HG02885 (cell line): Measurements from ENCODE around the gene PTPRO.

ENCODE experiments used
- ATAC-seq: cut with Tn5 transposase; IDR thresholded peaks from one replicate; pipeline ENCODE4 v1.9.1; 2021; ENCODE audit warnings: mild to moderate bottlenecking; ENCODE audit not compliant: unreplicated experiment, poor library complexity

PTPRO gene

GRCh38 chr12:15515010-15515409 is 192.7 kb downstream of the PTPRO start:
- ATAC-seq, result no peak

DNA sequence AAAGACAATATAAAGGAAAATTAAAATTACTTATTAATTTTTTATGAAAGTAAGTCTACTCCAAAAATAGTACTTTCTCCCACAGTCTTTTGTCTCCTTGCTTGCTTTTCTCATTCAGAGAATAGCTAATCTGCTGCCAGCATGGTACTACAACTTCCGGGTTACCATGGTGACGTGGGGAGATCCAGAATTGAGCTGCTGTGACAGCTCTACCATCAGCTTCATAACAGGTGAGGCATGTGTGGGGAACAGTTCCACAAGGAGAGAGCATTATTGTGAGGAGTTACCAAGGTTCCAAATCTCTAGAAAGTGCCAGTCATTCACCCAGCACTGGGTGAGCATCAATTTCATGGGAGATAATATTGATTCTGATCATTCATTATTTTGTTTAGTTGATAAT is 197.8 kb downstream of the PTPRO start:
- no peak for ATAC-seq

DNA sequence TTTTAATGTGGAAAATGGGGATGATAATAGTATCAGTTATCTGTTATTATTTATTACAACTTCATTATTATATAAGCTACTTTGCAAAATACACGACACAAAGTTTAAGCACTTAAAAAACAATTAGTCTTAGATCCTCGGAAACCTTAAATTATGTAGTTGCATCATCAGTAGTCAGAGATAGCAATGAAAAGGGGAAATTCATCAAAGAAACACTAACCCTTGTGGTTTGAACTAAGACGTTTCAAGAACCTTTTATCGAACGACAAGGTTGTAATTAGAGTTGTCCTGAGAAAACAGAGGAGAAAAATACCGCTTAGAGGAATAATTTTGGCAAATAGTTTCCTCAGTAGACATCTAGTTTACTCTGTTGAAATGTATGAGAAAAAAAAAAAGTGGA is 198.5 kb downstream of the PTPRO start:
- no peak for ATAC-seq

DNA sequence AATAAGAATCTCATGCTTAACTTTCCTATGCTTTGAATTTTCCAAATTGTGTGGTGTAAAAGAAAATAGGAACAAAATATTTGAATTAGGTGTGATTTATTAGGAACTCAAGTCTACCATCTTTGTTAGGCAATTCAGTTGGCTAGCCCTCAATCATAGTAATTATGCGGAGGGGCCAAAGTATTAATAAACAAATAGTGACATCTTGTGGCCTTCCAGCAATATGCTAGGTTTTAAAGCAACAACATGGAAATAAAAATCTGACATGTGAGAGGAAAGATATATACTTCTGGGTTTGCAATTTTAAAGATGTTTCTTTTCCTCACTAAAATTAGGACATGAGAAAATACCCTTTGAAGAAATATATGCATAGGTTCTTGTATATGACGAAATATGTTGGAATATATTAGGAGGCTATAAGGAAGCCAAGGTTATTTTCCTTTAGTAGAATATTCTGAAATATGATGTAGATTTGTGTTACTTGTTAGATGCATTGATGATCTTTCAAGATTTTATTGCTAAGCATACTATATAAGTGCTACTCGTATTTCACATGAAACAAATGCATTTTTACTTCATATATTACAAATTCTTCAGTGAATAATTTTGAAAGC is 200.4 kb downstream of the PTPRO start:
- ATAC-seq, result peak; percentile 38

DNA sequence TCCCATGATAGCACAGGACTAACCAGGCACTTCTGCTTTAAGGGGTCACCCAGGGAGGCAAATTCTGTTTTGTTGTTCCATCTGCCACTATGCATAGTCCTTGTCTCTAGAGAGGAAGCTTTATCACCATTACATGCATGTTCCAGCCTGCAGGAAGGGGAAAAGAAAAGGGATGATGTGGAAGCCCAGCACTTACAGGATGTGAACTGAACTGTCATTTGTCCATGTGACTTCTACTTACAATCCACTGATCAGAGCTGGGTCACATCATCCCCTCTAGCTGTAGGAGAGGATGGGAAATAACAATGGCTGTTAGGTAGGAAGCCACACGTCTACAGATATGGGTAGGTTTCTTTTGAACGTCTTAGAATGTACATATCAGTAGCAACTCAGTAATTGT is 203.1 kb downstream of the PTPRO start:
- ATAC-seq, result no peak

DNA sequence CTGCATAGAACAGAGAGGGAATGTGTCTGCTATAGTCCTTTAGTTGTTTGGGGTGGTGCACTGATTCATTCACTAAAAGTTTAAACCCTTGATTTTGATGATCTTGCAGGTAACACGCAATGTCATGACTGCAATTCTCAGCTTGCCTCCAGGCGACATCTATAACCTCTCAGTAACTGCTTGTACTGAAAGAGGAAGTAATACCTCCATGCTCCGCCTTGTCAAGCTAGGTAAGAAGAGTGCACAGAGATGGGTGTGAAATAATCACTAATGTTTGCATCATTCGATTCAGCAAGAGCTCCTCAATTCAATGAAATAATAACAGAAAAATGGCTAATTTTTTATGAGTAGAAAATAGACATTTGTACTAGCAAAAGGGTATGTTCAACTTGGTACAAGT is 203.7 kb downstream of the PTPRO start:
- ATAC-seq, result peak; percentile 100

GRCh38 chr12:15527201-15528080 is 205.1 kb downstream of the PTPRO start:
- no peak for ATAC-seq

- no peak for ATAC-seq
Observed at GRCh38 chr12:15528666-15529065, 206.4 kb downstream of the PTPRO start.

DNA sequence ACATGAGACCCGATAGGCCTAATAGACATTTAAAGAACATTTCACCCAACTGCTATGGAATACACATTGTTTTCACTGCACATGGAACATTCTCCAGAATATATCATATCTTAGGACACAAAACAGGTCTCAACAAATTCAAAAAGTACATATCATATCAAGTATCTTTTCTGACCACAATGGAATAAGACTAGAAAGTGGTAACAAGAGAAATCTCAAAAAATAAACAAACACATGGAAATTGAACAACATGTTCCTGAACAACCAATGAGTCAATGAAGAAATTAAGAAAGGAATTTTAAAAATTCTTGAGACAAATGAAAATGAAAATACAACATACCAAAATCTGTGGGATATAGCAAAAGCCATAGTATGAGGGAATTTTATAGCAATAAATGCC is 208.1 kb downstream of the PTPRO start:
- no peak for ATAC-seq

- ATAC-seq, result peak; percentile 79
Observed at GRCh38 chr12:15532364-15532977, 210.2 kb downstream of the PTPRO start.

GRCh38 chr12:15534322-15534721 is 212.0 kb downstream of the PTPRO start:
- ATAC-seq, result peak; percentile 95

DNA sequence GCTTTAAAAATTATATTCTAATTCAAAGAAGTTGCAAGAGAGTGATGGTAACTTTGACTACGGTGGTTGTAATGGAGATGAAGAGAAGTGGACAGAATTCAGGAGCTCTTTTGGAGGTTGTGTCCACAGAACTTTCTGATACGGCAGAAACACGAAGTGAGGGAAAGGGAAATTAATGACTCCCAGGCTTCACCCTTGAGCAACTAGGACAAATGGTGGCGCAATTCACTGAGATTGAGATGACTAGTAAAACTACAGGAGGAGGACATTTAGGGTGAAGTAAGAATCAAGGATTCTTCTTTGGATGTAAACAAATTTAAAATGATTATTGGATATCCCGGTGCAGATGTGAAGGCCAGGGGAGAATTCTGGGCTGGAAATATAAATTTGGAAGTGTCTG is 212.6 kb downstream of the PTPRO start:
- ATAC-seq, result no peak

DNA sequence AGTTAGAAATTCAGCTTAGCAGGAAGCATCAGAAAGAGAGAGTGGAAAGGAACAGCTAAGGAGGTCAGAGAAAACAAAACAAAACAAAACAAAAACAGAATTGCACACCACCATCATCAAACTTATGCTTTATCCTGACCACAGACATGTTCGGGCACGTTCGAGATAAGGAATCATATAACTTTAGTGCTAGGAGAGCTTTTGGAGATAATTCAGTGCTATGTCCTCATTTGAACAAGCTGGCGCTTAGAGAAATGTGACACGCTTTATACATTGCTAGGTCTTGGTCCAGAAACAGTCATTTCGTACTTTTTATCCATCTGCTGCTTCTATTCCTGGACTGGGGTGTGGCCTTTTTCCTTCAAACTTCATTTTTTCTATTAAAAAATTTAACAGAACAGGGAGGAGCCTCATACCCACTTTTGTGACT is 213.1 kb downstream of the PTPRO start:
- ATAC-seq, result no peak

DNA sequence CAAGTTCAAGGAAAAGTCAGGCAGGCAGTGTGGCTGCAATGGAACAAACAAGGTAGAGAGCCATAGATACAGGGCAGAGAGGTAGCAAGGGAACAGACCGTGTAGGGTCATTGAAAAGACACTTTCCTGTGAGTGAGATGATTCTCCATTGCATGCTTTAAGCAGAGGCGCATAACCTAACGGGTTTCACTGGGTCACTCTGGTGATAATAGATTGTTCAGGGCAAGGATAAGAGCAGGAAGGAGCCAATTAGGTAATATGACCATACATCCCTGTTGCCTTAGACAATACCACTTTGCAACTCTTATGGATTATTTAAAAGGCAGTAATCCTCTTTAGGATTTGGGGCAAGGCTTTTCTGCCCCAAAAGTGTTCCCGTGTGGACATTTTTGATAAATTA is 214.1 kb downstream of the PTPRO start:
- no peak for ATAC-seq

- ATAC-seq, result no peak
Observed at GRCh38 chr12:15538881-15539280, 216.6 kb downstream of the PTPRO start.

DNA sequence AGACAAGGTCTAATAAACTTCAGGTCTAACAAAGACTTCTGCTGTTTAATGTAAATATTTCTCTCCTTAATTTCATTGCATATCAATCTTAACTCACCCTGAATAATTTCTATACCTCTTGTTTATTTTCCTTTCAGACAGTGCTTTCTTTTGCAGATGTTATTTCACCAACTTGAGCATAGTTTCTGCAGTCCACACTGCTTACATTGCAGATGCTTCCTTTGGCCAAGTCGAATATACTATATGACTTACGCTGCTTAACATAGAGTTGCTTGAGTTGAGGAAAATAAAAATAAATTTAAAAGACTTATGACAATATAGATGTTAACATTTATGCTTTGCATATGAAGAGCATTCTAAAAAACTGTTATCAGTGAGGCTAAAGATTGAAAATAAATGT is 217.7 kb downstream of the PTPRO start:
- ATAC-seq, result no peak

DNA sequence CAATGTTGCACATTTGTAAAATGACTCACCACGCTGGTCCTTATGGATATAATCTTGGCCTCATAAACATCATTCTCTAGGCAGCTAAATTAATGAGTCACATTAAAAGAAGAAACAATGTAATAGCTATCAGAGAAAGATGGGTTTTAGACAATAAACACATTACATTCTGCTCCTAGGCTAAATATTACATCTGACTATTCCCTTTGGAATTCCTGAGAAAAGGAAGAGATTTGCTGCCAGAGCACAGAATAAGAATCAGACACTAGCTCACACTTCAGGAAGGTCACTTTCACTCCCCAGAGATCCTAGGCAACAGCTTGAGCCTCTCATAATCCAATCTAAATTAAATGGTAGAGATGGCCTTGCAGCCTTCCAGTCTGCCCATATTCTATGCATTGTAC is 218.2 kb downstream of the PTPRO start:
- ATAC-seq, result no peak

DNA sequence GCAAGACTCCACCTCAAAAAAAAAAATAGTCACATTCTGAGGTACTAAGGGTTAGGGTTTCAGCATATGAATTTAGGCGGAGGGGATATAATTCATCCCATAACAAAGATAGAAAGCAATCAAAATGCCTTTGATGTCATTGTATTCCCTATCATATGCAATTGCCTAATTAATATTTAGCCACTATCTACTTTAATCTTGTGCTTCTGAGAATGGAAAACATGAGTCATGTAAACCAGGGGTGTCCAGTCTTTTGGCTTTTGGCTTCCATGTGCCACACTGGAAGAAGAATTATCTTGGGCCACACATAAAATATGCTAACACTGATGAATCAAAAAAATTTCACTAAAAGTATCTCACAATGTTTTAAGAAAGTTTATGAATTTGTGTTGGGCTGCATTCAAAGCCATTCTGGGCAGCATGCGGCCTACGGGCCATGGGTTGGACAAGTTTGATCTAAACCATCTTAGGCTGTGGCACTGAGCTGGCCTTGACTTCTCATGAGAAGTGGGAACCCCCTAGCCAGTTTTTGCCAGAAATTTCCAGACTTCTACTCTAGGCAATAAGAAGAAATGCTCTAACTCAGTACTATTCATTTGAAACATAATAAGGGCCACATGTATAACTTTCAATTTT is 219.8 kb downstream of the PTPRO start:
- no peak for ATAC-seq

DNA sequence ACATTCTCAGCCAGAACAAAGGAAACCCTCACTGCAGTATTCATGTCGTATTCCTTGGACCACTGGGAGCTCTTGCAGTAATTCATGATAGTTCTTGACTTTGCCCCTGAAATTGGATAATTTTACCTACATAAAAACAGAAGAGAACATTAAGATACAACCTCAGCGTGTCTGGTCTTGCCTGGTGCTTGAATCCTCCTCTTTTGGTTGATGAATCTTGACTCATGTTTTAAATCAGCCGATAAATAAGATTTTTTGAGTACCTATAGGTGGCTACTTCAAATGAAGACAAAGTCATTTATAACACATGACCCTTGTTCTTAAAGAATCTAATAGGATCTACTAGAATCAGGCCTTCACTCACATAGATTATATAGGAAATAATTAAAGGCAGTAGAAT is 221.0 kb downstream of the PTPRO start:
- no peak for ATAC-seq

DNA sequence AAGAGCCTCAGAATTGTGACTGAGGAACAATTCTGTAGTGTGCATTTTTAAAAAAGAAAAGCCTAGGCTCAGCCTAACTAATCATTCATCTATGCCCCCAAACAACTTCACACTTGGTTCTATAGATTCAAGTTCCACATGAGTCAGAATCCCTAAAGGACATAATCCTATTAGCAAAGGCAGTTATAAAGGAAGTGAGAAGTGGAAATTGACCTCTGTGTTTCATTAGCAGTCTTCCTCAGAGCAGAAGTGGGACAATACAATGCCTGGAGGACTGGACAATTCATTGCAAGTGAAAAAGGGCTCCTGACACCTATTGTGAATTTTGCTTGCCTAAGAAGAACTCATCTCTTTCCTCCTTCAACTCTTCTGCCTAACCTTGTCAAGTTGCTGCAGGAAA is 222.3 kb downstream of the PTPRO start:
- ATAC-seq, result no peak

DNA sequence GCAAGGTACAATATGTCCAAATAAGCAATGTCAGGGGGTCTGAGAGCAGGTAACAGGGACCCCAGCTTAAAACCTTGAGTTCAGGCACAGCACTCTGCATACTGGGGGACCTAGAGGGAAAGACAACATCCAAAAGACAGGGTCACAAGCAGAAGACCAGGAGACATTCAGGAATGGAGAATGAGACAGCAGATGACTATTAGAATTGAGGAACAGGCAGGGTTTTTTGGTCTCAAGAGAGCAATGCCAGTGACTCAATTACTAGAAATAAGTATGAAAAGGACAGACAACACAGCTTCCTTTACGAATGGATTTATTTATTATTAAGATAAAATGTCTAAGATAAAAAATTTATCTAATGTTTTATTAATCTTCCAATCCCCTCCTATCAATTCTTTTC is 223.0 kb downstream of the PTPRO start:
- ATAC-seq, result no peak
